Fibroblast of gingiva (primary cell): ENCODE measurements around the gene DRAM1.
"Not testable (repeated sequence)": the region's sequence is repeated elsewhere in the genome, so short reads cannot be mapped to it uniquely, and the experiment has no call there.

Experiments used
- DNase-seq: peaks from one replicate; pipeline ENCODE4 v3.0.0-alpha.2; 2011; ENCODE audit warnings: low read depth

DRAM1 gene

GRCh38 chr12:101906226-101906625 is 28.8 kb downstream of the DRAM1 start:
- no peak for DNase-seq

GRCh38 chr12:101908395-101908794 is 31.0 kb downstream of the DRAM1 start:
- no peak for DNase-seq

- DNase-seq: no peak
Measured at GRCh38 chr12:101909646-101910045, 32.3 kb downstream of the DRAM1 start.

GRCh38 chr12:101915841-101916240 is 38.5 kb downstream of the DRAM1 start:
- DNase-seq: no peak

- DNase-seq: not testable (repeated sequence)
Measured at GRCh38 chr12:101918805-101919204, 41.4 kb downstream of the DRAM1 start.

GRCh38 chr12:101919447-101919846 is 42.1 kb downstream of the DRAM1 start:
- DNase-seq: peak; percentile 30

GRCh38 chr12:101920906-101921305 is 43.5 kb downstream of the DRAM1 start:
- DNase-seq: no peak

- no peak for DNase-seq
Measured at GRCh38 chr12:101923045-101923718, 45.8 kb downstream of the DRAM1 start.

GRCh38 chr12:101924618-101925017 is 47.2 kb downstream of the DRAM1 start:
- DNase-seq: peak; percentile 52

GRCh38 chr12:101925361-101925760 is 48.0 kb downstream of the DRAM1 start:
- peak; percentile 98 for DNase-seq

GRCh38 chr12:101925935-101926334 is 48.6 kb downstream of the DRAM1 start:
- no peak for DNase-seq

GRCh38 chr12:101927036-101927435 is 49.7 kb downstream of the DRAM1 start:
- no peak for DNase-seq

- no peak for DNase-seq
Measured at GRCh38 chr12:101927999-101928398, 50.6 kb downstream of the DRAM1 start.

- DNase-seq: no peak
Measured at GRCh38 chr12:101928556-101928955, 51.2 kb downstream of the DRAM1 start.

- no peak for DNase-seq
Measured at GRCh38 chr12:101929365-101930041, 52.1 kb downstream of the DRAM1 start.

GRCh38 chr12:101931498-101932326 is 54.3 kb downstream of the DRAM1 start:
- DNase-seq: no peak

- DNase-seq: peak; percentile 31
Measured at GRCh38 chr12:101933866-101934514, 56.6 kb downstream of the DRAM1 start.

- DNase-seq: peak; percentile 95
Measured at GRCh38 chr12:101935890-101936746, 58.7 kb downstream of the DRAM1 start.

GRCh38 chr12:101939306-101939705 is 61.9 kb downstream of the DRAM1 start:
- peak; percentile 45 for DNase-seq

GRCh38 chr12:101939856-101940265 is 62.5 kb downstream of the DRAM1 start:
- DNase-seq: peak; percentile 77

GRCh38 chr12:101940400-101940950 is 63.1 kb downstream of the DRAM1 start:
- no peak for DNase-seq
